GM12864 (cell line): ENCODE results near the gene MRPS34.

Source experiments
- DNase-seq: peaks from one replicate; pipeline ENCODE4 v3.0.0-alpha.2; 2011; ENCODE audit warnings: low read depth
- H3K4me3 ChIP-seq: 2 replicates; pipeline ENCODE4 v1.5.1; 2011; ENCODE audit warnings: mild to moderate bottlenecking, low read depth, low read length, control low read depth
- TF ChIP-seq, protein P1 (sequence below): IDR thresholded peaks from 2 replicates; pipeline ENCODE4 v1.5.1; 2011; ENCODE audit warnings: low read depth, mild to moderate bottlenecking, moderate library complexity, low read length, control low read depth, inconsistent platforms; ENCODE audit errors: missing control alignments

The MRPS34 gene

GRCh38 chr16:1786242-1787055, 13.5 kb upstream of the MRPS34 start:
- H3K4me3 ChIP-seq, result no peak overlapping the region
- no peak for DNase-seq
- TF ChIP-seq, protein P1, sequence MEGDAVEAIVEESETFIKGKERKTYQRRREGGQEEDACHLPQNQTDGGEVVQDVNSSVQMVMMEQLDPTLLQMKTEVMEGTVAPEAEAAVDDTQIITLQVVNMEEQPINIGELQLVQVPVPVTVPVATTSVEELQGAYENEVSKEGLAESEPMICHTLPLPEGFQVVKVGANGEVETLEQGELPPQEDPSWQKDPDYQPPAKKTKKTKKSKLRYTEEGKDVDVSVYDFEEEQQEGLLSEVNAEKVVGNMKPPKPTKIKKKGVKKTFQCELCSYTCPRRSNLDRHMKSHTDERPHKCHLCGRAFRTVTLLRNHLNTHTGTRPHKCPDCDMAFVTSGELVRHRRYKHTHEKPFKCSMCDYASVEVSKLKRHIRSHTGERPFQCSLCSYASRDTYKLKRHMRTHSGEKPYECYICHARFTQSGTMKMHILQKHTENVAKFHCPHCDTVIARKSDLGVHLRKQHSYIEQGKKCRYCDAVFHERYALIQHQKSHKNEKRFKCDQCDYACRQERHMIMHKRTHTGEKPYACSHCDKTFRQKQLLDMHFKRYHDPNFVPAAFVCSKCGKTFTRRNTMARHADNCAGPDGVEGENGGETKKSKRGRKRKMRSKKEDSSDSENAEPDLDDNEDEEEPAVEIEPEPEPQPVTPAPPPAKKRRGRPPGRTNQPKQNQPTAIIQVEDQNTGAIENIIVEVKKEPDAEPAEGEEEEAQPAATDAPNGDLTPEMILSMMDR, result no peak

- no peak for DNase-seq
- no peak overlapping the region for H3K4me3 ChIP-seq
- TF ChIP-seq, protein P1, result no peak
Observed at GRCh38 chr16:1785846-1786170, 12.9 kb upstream of the MRPS34 start.

DNA sequence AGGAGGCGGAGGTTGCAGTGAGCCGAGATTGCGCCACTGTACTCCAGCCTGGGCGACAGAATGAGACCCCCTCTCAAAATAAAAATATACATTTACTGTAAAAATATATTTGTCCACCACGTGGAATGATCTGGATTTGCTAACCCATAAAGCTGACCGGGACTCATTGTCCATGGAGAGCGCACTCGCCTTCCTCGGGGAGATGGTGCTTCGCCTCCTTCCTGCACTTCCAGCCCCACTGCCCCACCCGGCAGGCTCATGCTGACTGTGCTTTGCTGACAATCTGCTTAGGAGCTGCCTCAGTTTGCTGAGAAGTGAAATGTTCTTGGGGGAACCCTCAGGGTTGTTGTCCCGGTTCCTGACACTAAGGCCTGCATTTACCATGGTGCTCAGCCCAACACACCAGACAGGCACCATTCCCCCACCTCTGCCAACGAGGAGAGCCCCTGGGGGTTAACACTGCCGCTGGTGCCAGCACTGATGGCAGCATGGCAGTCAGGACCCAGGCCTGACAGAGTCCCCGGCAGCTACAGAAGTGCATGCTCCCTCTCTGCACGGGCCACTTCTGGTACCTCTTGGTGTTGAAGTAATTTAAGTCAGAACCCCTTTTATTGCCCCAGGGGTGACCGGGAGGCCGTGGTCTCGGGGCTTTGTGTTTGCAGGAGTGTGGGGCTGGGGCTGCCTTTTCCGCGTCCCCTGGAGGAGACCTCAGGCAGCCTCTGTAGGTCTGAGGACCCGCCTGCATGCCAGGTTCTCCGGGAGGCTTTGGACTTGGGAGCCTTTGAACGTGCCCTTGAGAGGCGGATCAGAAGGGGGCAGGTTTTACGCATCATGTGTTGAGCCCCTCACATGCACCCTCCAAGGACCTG, 12.3 kb upstream of the MRPS34 start:
- TF ChIP-seq, protein P1, result no peak
- no peak overlapping the region for H3K4me3 ChIP-seq
- no peak for DNase-seq

GRCh38 chr16:1782408-1783264, 9.7 kb upstream of the MRPS34 start, which contains the start of the genes NUBP2 and SPSB3:
Gene NUBP2, plus strand, starts transcription at chr16:1782960. Its CDS starts 61 bp downstream, at chr16:1783021.
Gene SPSB3, minus strand, starts transcription at chr16:1782571. Its CDS starts 1,088 bp downstream, at chr16:1781483.
- peak within 1 kb of the TSS; percentile 97 for H3K4me3 ChIP-seq
- DNase-seq, result peak; percentile 99
- TF ChIP-seq, protein P1, result no peak

DNA sequence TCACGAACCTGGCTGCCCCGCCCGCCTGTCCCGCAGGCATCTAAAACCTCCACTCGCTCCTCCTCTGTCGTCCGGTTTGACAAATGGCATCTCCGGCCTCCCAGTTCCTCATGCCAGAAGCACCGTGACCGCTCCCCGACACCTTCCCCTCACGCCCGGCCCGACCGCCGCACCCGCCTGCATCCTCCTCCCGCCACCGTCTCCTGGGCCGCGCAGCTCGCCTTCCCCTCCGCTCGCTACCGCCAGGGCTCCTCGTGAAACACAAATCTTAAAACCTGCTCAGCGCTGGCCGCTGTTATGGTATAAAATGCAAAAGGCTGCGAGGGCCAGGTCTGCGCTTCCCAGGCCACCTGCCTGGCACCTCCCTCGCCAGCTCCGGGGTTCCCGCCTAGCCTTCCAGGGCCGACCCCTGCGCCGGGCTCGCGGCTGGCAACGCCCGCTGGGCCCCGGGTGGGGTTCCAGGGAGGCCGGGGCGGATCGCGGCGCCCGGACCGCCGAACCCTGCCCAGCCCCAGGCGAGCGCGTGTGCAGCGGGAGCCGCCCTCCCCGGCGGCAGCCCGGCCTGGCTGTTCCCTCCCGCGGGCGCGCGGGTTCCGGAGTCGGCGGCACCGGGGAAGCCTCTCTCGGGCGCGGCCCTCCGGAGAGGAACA, 8.9 kb upstream of the MRPS34 start:
- DNase-seq, result no peak
- peak overlapping the region; percentile 85 for H3K4me3 ChIP-seq
- TF ChIP-seq, protein P1, result no peak

DNA sequence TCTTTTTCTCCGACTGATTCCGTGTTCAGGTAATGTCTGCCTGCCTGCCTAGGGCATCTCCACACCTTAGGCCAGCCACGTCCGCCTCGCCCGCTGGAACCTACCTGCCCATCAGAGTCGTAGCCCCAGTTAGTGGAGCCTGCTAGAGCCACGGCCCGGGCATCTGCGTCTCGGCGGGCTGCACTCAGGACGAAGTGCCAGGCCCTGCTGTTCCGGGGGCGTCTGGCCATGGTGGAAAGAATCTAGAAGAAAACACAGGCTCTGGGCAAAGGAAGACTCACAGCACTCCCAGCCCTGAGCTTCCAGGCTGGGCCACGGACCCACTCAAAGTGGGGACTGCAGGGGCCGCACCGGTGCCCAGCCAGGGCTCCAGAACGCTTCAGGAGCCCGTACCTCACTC, 8.3 kb upstream of the MRPS34 start:
- DNase-seq, result no peak
- H3K4me3 ChIP-seq, result peak overlapping the region; percentile 85
- TF ChIP-seq, protein P1, result no peak
